H9 (cell line): ENCODE results near the gene EMC8. TPM values are rescaled to one million over a fixed set of nuclear protein-coding genes. Genes with fewer than 3 reads are reported as not detected.

Experiments
- DNase-seq: peaks from one replicate; pipeline ENCODE4 v3.0.0-alpha.2; 2017
- H2AFZ ChIP-seq: one replicate; pipeline ENCODE4 v1.6.1; 2013; ENCODE audit warnings: mild to moderate bottlenecking, low read length, control low read depth, moderate library complexity
- H2AK5ac ChIP-seq: 2 replicates; pipeline ENCODE4 v1.6.1; 2013; ENCODE audit warnings: low read length, control low read depth, mixed read lengths; ENCODE audit not compliant: insufficient read length
- H2BK120ac ChIP-seq: one replicate; pipeline ENCODE4 v1.6.1; 2013; ENCODE audit warnings: low read depth, mild to moderate bottlenecking, low read length, control low read depth, inconsistent platforms; ENCODE audit not compliant: poor library complexity, severe bottlenecking
- H2BK12ac ChIP-seq: 2 replicates; pipeline ENCODE4 v1.6.1; 2013; ENCODE audit warnings: low read length, control low read depth, mixed read lengths, low read depth; ENCODE audit not compliant: insufficient read length
- H2BK15ac ChIP-seq: 2 replicates; pipeline ENCODE4 v1.6.1; 2013; ENCODE audit warnings: low read depth, low read length, control low read depth
- H2BK20ac ChIP-seq: one replicate; pipeline ENCODE4 v1.6.1; 2013; ENCODE audit warnings: low read depth, mild to moderate bottlenecking, low read length, control low read depth, inconsistent platforms; ENCODE audit not compliant: poor library complexity, severe bottlenecking
- H2BK5ac ChIP-seq: 2 replicates; pipeline ENCODE4 v1.6.1; 2013; ENCODE audit warnings: low read length, control low read depth, mixed read lengths; ENCODE audit not compliant: insufficient read length
- H3K14ac ChIP-seq: 2 replicates; pipeline ENCODE4 v1.6.1; 2013; ENCODE audit warnings: low read length, control low read depth; ENCODE audit not compliant: insufficient read depth
- H3K18ac ChIP-seq: 2 replicates; pipeline ENCODE4 v1.6.1; 2013; ENCODE audit warnings: low read depth, mild to moderate bottlenecking, mixed read lengths, low read length, control low read depth; ENCODE audit not compliant: insufficient read length
- H3K23ac ChIP-seq: 2 replicates; pipeline ENCODE4 v1.6.1; 2013; ENCODE audit warnings: low read length, control low read depth, mixed read lengths, low read depth; ENCODE audit not compliant: insufficient read length
- H3K23me2 ChIP-seq: 2 replicates; pipeline ENCODE4 v1.6.1; 2013; ENCODE audit warnings: low read depth, mild to moderate bottlenecking, mixed read lengths, low read length, control low read depth; ENCODE audit not compliant: insufficient read length, poor library complexity, severe bottlenecking
- H3K27ac ChIP-seq: 2 replicates; pipeline ENCODE4 v1.5.1; 2013; ENCODE audit warnings: low read length, control low read depth, mixed read lengths, low read depth; ENCODE audit not compliant: insufficient read length
- H3K27me3 ChIP-seq: 2 replicates; pipeline ENCODE4 v1.6.1; 2013; ENCODE audit warnings: low read length, control low read depth, inconsistent platforms; ENCODE audit not compliant: insufficient read depth
- H3K4ac ChIP-seq: 2 replicates; pipeline ENCODE4 v1.6.1; 2013; ENCODE audit warnings: low read depth, mild to moderate bottlenecking, control low read depth, inconsistent platforms, low read length, moderate library complexity
- H3K4me1 ChIP-seq: 2 replicates; pipeline ENCODE4 v1.6.1; 2013; ENCODE audit warnings: low read length, control low read depth, inconsistent platforms; ENCODE audit not compliant: insufficient read depth
- H3K4me2 ChIP-seq: 2 replicates; pipeline ENCODE4 v1.6.1; 2013; ENCODE audit warnings: low read length, control low read depth, mixed read lengths; ENCODE audit not compliant: insufficient read length, insufficient read depth
- H3K56ac ChIP-seq: 2 replicates; pipeline ENCODE4 v1.6.1; 2013; ENCODE audit warnings: low read depth, mild to moderate bottlenecking, mixed read lengths, low read length, control low read depth; ENCODE audit not compliant: insufficient read length
- H3K79me1 ChIP-seq: 2 replicates; pipeline ENCODE4 v1.6.1; 2013; ENCODE audit warnings: low read depth, mild to moderate bottlenecking, moderate library complexity, low read length, control low read depth, inconsistent platforms; ENCODE audit not compliant: insufficient read depth, poor library complexity, severe bottlenecking
- H3K79me2 ChIP-seq: 2 replicates; pipeline ENCODE4 v1.6.1; 2013; ENCODE audit warnings: low read length, control low read depth, inconsistent platforms; ENCODE audit not compliant: insufficient read depth
- H3K9ac ChIP-seq: 2 replicates; pipeline ENCODE4 v1.6.1; 2013; ENCODE audit warnings: low read length, control low read depth, mixed read lengths; ENCODE audit not compliant: insufficient read length; ENCODE audit errors: extremely low read depth
- H3K9me3 ChIP-seq: one replicate; pipeline ENCODE4 v1.6.1; 2013; ENCODE audit warnings: low read depth, low read length, inconsistent platforms; ENCODE audit not compliant: control insufficient read depth
- H3T11ph ChIP-seq: one replicate; pipeline ENCODE4 v1.6.1; 2013; ENCODE audit warnings: mild to moderate bottlenecking, low read length, control low read depth, inconsistent platforms
- H4K20me1 ChIP-seq: one replicate; pipeline ENCODE4 v1.6.1; 2013; ENCODE audit not compliant: control insufficient read depth, insufficient read length, insufficient read depth
- H4K5ac ChIP-seq: 2 replicates; pipeline ENCODE4 v1.6.1; 2013; ENCODE audit warnings: low read depth, mild to moderate bottlenecking, mixed read lengths, low read length, control low read depth; ENCODE audit not compliant: insufficient read length
- H4K8ac ChIP-seq: replicated peaks from 2 replicates; pipeline ENCODE4 v1.6.1; 2013; ENCODE audit warnings: low read length, control low read depth, mixed read lengths, low read depth; ENCODE audit not compliant: insufficient read length
- H4K91ac ChIP-seq: 2 replicates; pipeline ENCODE4 v1.6.1; 2013; ENCODE audit warnings: low read depth, mild to moderate bottlenecking, moderate library complexity, mixed read lengths, low read length, control low read depth; ENCODE audit not compliant: insufficient read length
- H3K27ac Mint-ChIP-seq, 3 experiments: 2 replicates in 2 of 3; 3 replicates in 1 of 3; pipeline ENCODE4 v1.8.0; 2020 to 2021; ENCODE audit warnings: mixed read lengths in 3 of 3, mild to moderate bottlenecking in 1 of 3, moderate library complexity in 1 of 3
- H3K27me3 Mint-ChIP-seq: 2 replicates; pipeline ENCODE4 v1.8.0; 2021; ENCODE audit warnings: low read depth, mild to moderate bottlenecking, moderate library complexity, mixed read lengths
- H3K36me3 Mint-ChIP-seq, 3 experiments: 2 replicates in 2 of 3; 3 replicates in 1 of 3; pipeline ENCODE4 v1.8.0; 2020 to 2021; ENCODE audit warnings: low read depth in 3 of 3, mixed read lengths in 3 of 3; ENCODE audit not compliant: insufficient read depth in 1 of 3
- H3K4me1 Mint-ChIP-seq, 2 experiments: 2 replicates each; pipeline ENCODE4 v1.8.0; 2020; ENCODE audit warnings: mixed read lengths in 2 of 2
- H3K4me3 Mint-ChIP-seq, 2 experiments: 2 replicates in 1 of 2; 3 replicates in 1 of 2; pipeline ENCODE4 v1.8.0; 2020 to 2021; ENCODE audit warnings: mild to moderate bottlenecking in 2 of 2, mixed read lengths in 2 of 2, moderate library complexity in 1 of 2
- H3K9me3 Mint-ChIP-seq, 2 experiments: 2 replicates in 1 of 2; 3 replicates in 1 of 2; pipeline ENCODE4 v1.8.0; 2020; ENCODE audit warnings: mild to moderate bottlenecking in 2 of 2, mixed read lengths in 2 of 2, moderate library complexity in 1 of 2
- WGBS: extraction: QIAGEN DNeasy Blood & Tissue Kit; methylation state at CpG from one replicate; pipeline ENCODE4 v1.1.7; 2013; ENCODE audit warnings: missing lambda C conversion rate, low lambda C conversion rate, mixed read lengths; ENCODE audit not compliant: insufficient read length; ENCODE audit errors: extremely low coverage; 5-methylcytosine and 5-hydroxymethylcytosine counted together
- total RNA-seq: library from RNA; stranded (reverse); gene quantifications from 2 replicates; pipeline ENCODE4 v1.2.1, GENCODE V29; 2021
- TF ChIP-seq, protein P1 (sequence below): fragments of 200-600 bp; sonication (generic); conservative IDR thresholded peaks from 3 replicates; pipeline ENCODE4 v1.8.0; 2021; ENCODE audit warnings: antibody characterized with exemption, mild to moderate bottlenecking

EMC8 gene
- total RNA-seq, 1 experiment from 2014 or later: 52.3 TPM

GRCh38 chr16:85738923-85739715 is 60.2 kb downstream of the EMC8 start:
- no peaks in the 10 kb centered on the region for H4K20me1 ChIP-seq
- no peaks in the 10 kb centered on the region for H3K9me3 Mint-ChIP-seq
- H3K4me2 ChIP-seq: no peak overlapping the region
- H3K4me1 ChIP-seq: no peaks in the 10 kb centered on the region; the same call in 1 of the 2 replicates
- no peak overlapping the region for H2AK5ac ChIP-seq
- H3K27me3 ChIP-seq: no peaks in the 10 kb centered on the region
- no peak overlapping the region for H2AFZ ChIP-seq
- no peaks in the 10 kb centered on the region for H3K36me3 Mint-ChIP-seq
- H3K23ac ChIP-seq: no peak overlapping the region
- no peaks in the 10 kb centered on the region for H3K79me2 ChIP-seq
- H3K9me3 ChIP-seq: no peaks in the 10 kb centered on the region
- no CpG with 5 or more reads among the region's 13 CpGs for WGBS
- H3K27me3 Mint-ChIP-seq: no peaks in the 10 kb centered on the region
- DNase-seq: no peak
- H4K8ac ChIP-seq: no peak overlapping the region
- H3K14ac ChIP-seq: no peak overlapping the region
- no peak overlapping the region for H4K5ac ChIP-seq
- H3K4me3 Mint-ChIP-seq: no peak overlapping the region
- no peaks in the 10 kb centered on the region for H3K23me2 ChIP-seq
- no peak overlapping the region for H3T11ph ChIP-seq
- no peaks in the 10 kb centered on the region for H3K79me1 ChIP-seq
- H3K4me1 Mint-ChIP-seq: peaks cover 8 to 16% of the 10 kb centered on the region in 2 experiments
- no peak overlapping the region for H2BK15ac ChIP-seq
- H2BK12ac ChIP-seq: no peak overlapping the region
- H3K18ac ChIP-seq: no peak overlapping the region
- no peak overlapping the region for H3K9ac ChIP-seq
- H2BK120ac ChIP-seq: no peak overlapping the region
- H2BK20ac ChIP-seq: no peak overlapping the region
- no peak overlapping the region for H4K91ac ChIP-seq
- TF ChIP-seq, protein P1, sequence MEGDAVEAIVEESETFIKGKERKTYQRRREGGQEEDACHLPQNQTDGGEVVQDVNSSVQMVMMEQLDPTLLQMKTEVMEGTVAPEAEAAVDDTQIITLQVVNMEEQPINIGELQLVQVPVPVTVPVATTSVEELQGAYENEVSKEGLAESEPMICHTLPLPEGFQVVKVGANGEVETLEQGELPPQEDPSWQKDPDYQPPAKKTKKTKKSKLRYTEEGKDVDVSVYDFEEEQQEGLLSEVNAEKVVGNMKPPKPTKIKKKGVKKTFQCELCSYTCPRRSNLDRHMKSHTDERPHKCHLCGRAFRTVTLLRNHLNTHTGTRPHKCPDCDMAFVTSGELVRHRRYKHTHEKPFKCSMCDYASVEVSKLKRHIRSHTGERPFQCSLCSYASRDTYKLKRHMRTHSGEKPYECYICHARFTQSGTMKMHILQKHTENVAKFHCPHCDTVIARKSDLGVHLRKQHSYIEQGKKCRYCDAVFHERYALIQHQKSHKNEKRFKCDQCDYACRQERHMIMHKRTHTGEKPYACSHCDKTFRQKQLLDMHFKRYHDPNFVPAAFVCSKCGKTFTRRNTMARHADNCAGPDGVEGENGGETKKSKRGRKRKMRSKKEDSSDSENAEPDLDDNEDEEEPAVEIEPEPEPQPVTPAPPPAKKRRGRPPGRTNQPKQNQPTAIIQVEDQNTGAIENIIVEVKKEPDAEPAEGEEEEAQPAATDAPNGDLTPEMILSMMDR: no peak
- H3K4ac ChIP-seq: no peak overlapping the region
- no peak overlapping the region for H3K27ac ChIP-seq
- no peak overlapping the region; a peak in 1 of 7 replicates for H3K27ac Mint-ChIP-seq
- no peak overlapping the region for H3K56ac ChIP-seq
- no peak overlapping the region for H2BK5ac ChIP-seq
